Activated T-helper 17 cell treated with anti-CD3 and anti-CD28 coated beads, Interleukin-2, amount 50 U/mL, for 72 hours (primary cell): ENCODE data around the gene ARHGDIB. TPM values are rescaled to one million over a fixed set of nuclear protein-coding genes. Genes with fewer than 3 reads are reported as not detected.
A peak's percentile ranks its signal among the peaks of the same experiment; 100 is the strongest.

ENCODE experiments used
- ATAC-seq: fragments of 150-1000 bp; cut with Tn5 transposase; replicated peaks from 2 replicates; pipeline ENCODE4 v1.10.0; 2021; ENCODE audit warnings: mild to moderate bottlenecking, moderate library complexity
- H3K27ac Mint-ChIP-seq: one replicate; pipeline ENCODE4 v1.8.0; 2022; ENCODE audit warnings: mixed read lengths
- H3K27me3 Mint-ChIP-seq: one replicate; pipeline ENCODE4 v1.8.0; 2022; ENCODE audit warnings: mixed read lengths
- H3K36me3 Mint-ChIP-seq: one replicate; pipeline ENCODE4 v1.8.0; 2022; ENCODE audit warnings: low read depth, mild to moderate bottlenecking, mixed read lengths
- H3K4me1 Mint-ChIP-seq: one replicate; pipeline ENCODE4 v1.8.0; 2022; ENCODE audit warnings: mixed read lengths
- H3K4me3 Mint-ChIP-seq: one replicate; pipeline ENCODE4 v1.8.0; 2022; ENCODE audit warnings: mild to moderate bottlenecking, mixed read lengths
- H3K9me3 Mint-ChIP-seq: one replicate; pipeline ENCODE4 v1.8.0; 2022; ENCODE audit warnings: mixed read lengths
- total RNA-seq, 2 donors: library from RNA; stranded (reverse); gene quantifications; one replicate each; pipeline ENCODE4 v1.2.3, GENCODE V29; 2022

Gene ARHGDIB
- total RNA-seq, 2 donors from 2014 or later = 691 to 930 TPM

DNA sequence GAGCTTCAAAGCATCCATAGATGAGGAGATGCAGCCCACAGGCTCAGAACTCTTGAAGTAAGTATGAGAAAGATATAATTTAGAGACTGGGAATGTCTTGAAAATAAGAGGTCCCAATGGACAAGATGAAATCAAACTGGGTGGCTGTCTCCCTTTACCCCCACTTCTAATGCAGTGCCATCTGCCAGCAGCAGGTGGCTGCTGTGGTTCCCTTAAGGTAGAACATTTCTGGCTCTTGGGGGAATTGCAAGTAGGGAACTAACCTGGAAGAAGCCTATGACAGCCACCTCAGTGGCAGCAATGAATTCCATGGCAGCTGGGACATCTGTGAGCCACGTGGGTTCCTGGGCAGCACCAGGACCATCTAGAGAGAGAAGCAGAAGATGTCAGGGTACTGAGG lies 23.7 kb downstream of the ARHGDIB start:
- peak overlapping the region; percentile 53 for H3K27ac Mint-ChIP-seq
- no peaks in the 10 kb centered on the region for H3K9me3 Mint-ChIP-seq
- H3K4me1 Mint-ChIP-seq = peaks cover 21% of the 10 kb centered on the region
- no peaks in the 10 kb centered on the region for H3K27me3 Mint-ChIP-seq
- ATAC-seq = peak; percentile 59
- peaks cover 87% of the 10 kb centered on the region for H3K36me3 Mint-ChIP-seq
- H3K4me3 Mint-ChIP-seq = no peak overlapping the region

DNA sequence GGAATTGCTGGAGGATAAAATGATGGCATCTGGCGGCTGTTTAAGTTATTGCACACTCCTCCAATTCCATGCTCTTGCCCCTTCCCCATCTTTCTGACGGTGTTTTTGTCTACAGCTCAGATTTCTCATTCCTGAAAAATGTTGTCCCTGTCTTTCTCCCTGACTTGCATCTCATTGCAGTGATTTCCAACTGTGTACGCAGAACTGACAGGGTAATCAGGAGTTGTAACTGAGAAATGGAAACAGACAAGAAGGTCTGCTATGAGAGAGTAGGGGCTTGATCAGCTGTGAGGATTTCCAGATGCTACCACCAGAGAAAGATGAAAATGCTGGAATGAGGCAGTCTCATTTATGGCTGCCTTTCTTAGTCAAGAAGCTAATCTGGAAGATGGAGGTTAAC lies 24.4 kb downstream of the ARHGDIB start:
- Mint-ChIP-seq H3K4me1 (peaks cover 18% of the 10 kb centered on the region), H3K9me3 (no peaks in the 10 kb centered on the region), H3K27ac (peak overlapping the region; percentile 53), H3K4me3 (no peak overlapping the region), H3K36me3 (peaks cover 87% of the 10 kb centered on the region), H3K27me3 (no peaks in the 10 kb centered on the region)
- no peak for ATAC-seq

DNA sequence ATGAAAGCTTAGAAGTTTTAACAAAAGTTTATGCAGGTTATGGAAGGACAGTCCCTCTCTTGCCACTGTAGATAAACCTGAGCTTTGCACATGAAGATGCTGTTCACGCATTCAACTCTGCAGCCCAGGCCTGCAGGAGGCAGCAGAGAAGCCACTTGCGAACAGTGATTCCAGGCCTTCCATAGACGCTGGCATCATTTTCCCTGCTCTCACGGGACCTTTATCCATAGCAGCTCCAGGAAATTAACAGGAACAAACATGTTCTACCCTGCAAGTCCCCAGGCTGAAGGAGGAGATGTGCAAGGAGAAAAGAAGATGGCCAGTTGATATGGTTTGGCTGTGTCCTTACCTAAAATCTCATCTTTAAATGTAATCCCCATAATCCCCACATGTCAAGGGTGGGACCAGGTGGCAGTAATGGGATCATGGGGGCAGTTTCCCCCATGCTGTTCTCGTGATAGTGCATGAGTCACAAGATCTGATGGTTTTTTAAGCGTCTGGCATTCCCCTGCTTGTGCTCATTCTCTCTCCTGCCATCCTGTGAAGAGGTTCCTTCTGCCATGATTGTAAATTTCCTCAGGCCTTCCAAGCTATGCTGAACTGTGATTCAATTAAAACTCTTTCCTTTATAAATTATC lies 25.1 kb downstream of the ARHGDIB start:
- H3K4me1 Mint-ChIP-seq = peaks cover 16% of the 10 kb centered on the region
- ATAC-seq = no peak
- H3K27ac Mint-ChIP-seq = no peak overlapping the region
- no peaks in the 10 kb centered on the region for H3K9me3 Mint-ChIP-seq
- H3K4me3 Mint-ChIP-seq = no peak overlapping the region
- no peaks in the 10 kb centered on the region for H3K27me3 Mint-ChIP-seq
- H3K36me3 Mint-ChIP-seq = peaks cover 88% of the 10 kb centered on the region

DNA sequence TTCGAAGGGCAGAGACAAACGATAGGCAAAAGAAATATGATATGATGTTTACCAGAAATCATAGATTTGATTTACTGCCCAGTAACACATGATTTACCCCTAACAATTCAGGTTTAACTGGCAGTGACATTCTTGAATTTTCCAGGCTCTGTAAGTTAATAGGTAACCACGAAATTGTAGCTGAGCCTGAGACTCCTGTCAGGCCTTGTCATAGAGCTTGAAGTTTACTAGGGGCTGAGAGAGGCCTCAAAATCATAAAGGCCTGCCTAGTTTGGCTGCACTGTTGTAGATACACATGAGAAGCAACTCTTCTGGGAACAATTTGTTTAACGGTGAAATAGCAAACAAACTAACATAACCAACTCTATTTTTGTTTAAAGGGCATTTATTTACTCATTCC lies 26.4 kb downstream of the ARHGDIB start:
- no peaks in the 10 kb centered on the region for H3K27me3 Mint-ChIP-seq
- peaks cover 88% of the 10 kb centered on the region for H3K36me3 Mint-ChIP-seq

DNA sequence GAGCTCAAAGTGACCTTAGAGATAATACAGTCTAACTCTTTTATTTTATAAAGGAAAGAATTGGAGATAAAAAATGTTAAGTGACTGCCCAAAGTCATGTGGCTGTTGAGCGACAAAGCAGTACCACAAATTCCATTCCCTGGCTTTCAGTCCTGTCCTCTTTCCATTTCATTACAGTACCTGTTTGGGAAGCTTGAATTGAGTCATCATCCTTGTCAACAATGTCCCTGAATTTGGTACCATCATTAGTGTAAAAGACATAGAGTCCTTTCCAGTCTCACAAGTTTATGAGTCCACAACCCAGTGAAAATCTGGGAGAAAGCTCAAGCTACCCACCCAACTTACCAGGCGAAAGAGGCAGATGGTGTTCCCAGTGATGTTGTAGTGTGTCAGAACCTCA lies 26.9 kb downstream of the ARHGDIB start:
- H3K4me3 Mint-ChIP-seq = no peak overlapping the region
- H3K27ac Mint-ChIP-seq = no peak overlapping the region
- no peaks in the 10 kb centered on the region for H3K27me3 Mint-ChIP-seq
- peaks cover 15% of the 10 kb centered on the region for H3K4me1 Mint-ChIP-seq
- peaks cover 83% of the 10 kb centered on the region for H3K36me3 Mint-ChIP-seq
- H3K9me3 Mint-ChIP-seq = no peaks in the 10 kb centered on the region
- no peak for ATAC-seq

More for the DNA sequence above, 26.4 kb downstream of the ARHGDIB start:
- ATAC-seq = no peak
- H3K4me3 Mint-ChIP-seq = no peak overlapping the region
- H3K4me1 Mint-ChIP-seq = peaks cover 16% of the 10 kb centered on the region
- no peaks in the 10 kb centered on the region for H3K9me3 Mint-ChIP-seq
- H3K27ac Mint-ChIP-seq = no peak overlapping the region

DNA sequence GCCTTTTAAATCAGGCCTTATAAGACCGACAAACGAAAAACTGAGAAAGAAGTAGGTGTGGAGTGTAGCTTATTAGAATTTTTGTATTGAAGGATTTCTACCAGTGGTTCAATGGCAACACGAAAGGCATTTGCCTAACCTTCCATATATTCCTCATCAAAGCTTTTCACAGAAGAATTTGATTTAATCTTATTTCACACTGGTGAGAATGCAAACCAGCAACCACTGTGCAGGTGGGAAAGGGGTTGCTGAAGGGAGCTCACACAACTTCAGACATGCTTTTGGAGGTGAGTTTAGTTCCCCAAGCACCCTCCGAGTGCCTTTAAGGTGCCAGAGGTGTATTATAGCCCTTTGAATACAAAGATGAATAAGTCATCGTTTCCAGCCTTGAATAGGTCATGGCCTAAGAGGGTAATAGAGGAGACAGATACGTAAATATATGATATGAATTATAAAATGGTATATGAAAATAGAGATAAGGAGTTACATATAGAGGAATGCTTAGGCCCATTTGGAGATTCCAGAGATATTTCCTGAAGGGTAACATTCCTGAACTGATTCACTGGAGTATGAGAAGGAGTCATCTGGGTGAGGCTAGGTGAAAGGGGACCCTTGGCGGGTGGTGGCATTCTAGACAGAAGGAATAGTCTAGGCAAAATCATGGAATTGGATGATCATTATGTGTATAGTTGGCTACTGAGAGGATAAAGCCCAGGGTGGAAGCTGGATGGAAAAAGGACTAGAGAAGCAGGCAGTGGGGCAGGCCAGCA lies 29.4 kb downstream of the ARHGDIB start:
- no peak for ATAC-seq
- peaks cover under 1% of the 10 kb centered on the region for H3K4me1 Mint-ChIP-seq
- H3K27ac Mint-ChIP-seq = peak overlapping the region; percentile 0
- H3K4me3 Mint-ChIP-seq = no peak overlapping the region
- H3K9me3 Mint-ChIP-seq = no peaks in the 10 kb centered on the region
- H3K27me3 Mint-ChIP-seq = no peaks in the 10 kb centered on the region
- peaks cover 73% of the 10 kb centered on the region for H3K36me3 Mint-ChIP-seq

DNA sequence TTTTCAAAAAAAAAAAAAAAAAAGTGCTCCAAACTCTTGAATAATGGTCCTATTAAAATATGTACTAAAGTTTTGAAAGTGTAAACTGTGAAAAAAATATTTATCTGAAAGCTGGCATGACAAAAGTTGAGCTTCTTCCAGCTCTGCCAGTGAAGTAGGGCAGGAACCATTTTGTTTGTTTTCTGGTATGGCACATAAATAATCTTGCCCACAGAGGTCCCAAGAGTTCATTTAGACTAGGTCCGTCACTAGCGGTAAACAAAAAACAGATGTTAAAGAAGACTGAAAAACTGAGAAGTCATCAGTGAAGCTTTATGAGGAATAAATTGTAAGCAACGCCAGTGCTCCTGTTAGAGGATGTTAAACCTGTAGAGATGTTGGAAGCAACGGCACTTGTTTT lies 30.0 kb downstream of the ARHGDIB start:
- H3K9me3 Mint-ChIP-seq = no peaks in the 10 kb centered on the region
- ATAC-seq = no peak
- H3K4me1 Mint-ChIP-seq = no peaks in the 10 kb centered on the region
- no peaks in the 10 kb centered on the region for H3K27me3 Mint-ChIP-seq
- no peak overlapping the region for H3K27ac Mint-ChIP-seq
- peaks cover 69% of the 10 kb centered on the region for H3K36me3 Mint-ChIP-seq
- no peak overlapping the region for H3K4me3 Mint-ChIP-seq

DNA sequence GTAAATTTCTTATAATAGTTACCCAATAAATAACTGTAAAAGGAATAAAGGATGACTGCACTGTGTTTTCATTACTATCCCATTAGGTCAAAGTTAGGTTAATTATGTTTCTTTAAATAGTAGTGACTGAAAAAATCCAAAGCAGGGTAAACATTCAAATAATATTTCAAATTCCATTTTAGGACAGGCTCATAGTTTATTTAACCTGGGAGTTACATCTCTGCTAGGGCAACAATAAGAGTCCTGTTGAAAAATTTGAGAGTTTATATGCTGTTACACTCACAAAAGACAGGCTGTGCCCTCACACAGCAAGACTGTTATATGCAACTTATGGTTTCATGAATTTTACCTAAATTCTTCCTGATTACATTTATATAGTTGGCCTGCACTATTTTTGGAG lies 31.1 kb downstream of the ARHGDIB start:
- H3K4me3 Mint-ChIP-seq = no peak overlapping the region
- H3K27ac Mint-ChIP-seq = no peak overlapping the region
- H3K27me3 Mint-ChIP-seq = no peaks in the 10 kb centered on the region
- no peaks in the 10 kb centered on the region for H3K9me3 Mint-ChIP-seq
- H3K4me1 Mint-ChIP-seq = no peaks in the 10 kb centered on the region
- H3K36me3 Mint-ChIP-seq = peaks cover 63% of the 10 kb centered on the region
- ATAC-seq = no peak

DNA sequence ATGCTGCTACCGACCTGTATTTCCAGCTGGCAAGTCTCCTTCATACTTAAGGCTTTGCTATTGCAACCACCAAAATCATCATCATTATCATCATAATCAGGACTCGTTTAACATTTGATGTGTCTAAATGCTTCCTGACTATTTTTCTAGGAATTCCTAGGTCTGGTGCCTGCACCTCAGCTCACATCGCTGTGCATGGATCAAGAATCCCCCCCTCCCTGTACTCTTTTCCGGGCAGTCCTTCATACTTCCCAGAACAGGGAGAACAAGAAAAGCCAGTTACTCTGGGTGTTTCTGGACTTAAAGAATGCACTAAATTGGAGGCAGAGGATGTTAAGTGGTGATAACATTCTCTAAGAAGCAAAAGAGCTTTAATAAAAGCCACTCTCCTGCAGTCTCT lies 32.5 kb downstream of the ARHGDIB start:
- H3K36me3 Mint-ChIP-seq = peaks cover 49% of the 10 kb centered on the region
- no peak overlapping the region for H3K4me3 Mint-ChIP-seq
- no peak overlapping the region for H3K27ac Mint-ChIP-seq
- no peak for ATAC-seq
- peaks cover 2% of the 10 kb centered on the region for H3K4me1 Mint-ChIP-seq
- H3K9me3 Mint-ChIP-seq = no peaks in the 10 kb centered on the region
- no peaks in the 10 kb centered on the region for H3K27me3 Mint-ChIP-seq

DNA sequence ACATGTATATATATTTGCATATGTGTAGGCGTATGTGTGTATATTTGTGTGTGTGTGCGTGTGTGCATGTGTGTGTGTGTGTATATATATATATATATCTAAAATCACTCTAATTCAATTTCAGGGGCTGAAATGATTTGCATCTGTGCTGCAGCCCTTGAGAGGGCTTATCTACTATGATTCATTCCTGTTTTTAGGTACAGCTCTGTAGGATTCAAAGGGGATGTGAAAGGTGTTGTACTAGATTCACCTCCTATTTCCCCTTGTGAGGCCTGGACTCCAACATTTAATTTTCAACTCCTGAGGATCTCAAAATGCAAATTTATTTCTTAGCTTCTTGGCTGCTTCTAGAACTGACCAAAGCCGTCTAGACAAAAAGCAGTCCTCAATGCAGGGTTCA lies 34.1 kb downstream of the ARHGDIB start:
- no peak for ATAC-seq
- H3K9me3 Mint-ChIP-seq = no peaks in the 10 kb centered on the region
- peaks cover 34% of the 10 kb centered on the region for H3K36me3 Mint-ChIP-seq
- peaks cover 4% of the 10 kb centered on the region for H3K4me1 Mint-ChIP-seq
- no peaks in the 10 kb centered on the region for H3K27me3 Mint-ChIP-seq
- H3K27ac Mint-ChIP-seq = no peak overlapping the region
- H3K4me3 Mint-ChIP-seq = no peak overlapping the region

DNA sequence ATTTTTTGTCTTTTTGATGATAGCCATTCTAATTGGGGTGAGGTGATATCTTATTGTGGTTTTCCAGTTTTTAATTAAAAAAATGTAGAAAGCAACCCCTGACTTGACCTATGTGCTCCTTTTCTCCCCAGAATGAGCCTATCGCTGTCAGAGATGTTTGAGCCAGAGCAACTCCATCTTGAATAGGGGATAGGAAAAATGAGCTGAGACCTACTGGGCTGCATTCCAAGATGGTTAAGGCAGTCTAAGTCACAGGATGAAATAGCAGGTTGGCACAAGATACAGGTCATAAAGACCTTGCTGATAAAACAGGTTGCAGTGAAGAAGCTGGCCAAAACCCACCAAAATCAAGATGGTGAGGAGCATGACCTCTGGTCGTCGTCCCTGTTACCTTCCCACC lies 36.9 kb downstream of the ARHGDIB start:
- Mint-ChIP-seq H3K36me3 (peaks cover 25% of the 10 kb centered on the region), H3K9me3 (no peaks in the 10 kb centered on the region), H3K27me3 (no peaks in the 10 kb centered on the region), H3K4me1 (peaks cover 17% of the 10 kb centered on the region), H3K27ac (no peak overlapping the region), H3K4me3 (no peak overlapping the region)
- ATAC-seq = no peak

DNA sequence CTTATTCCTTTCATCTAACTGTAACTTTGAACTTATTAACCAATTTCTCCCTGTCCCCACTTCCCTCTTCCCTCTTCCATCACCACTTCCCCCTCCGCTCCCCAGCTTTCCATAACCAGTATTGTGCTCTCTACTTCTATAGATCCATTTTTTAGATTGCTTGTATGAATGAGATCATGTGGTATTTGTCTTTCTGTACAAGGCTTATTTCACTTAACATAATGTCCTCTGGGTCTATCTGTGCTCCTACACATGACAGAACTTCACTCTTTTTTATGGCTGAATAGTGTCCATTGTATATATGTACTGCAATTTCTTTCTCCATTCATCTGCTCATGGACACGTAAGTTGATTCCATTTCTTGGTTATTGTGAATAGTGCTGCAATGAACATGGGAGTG lies 37.5 kb downstream of the ARHGDIB start:
- Mint-ChIP-seq H3K36me3 (peaks cover 29% of the 10 kb centered on the region), H3K4me1 (peaks cover 17% of the 10 kb centered on the region), H3K4me3 (no peak overlapping the region), H3K27ac (no peak overlapping the region), H3K9me3 (no peaks in the 10 kb centered on the region), H3K27me3 (no peaks in the 10 kb centered on the region)
- no peak for ATAC-seq

DNA sequence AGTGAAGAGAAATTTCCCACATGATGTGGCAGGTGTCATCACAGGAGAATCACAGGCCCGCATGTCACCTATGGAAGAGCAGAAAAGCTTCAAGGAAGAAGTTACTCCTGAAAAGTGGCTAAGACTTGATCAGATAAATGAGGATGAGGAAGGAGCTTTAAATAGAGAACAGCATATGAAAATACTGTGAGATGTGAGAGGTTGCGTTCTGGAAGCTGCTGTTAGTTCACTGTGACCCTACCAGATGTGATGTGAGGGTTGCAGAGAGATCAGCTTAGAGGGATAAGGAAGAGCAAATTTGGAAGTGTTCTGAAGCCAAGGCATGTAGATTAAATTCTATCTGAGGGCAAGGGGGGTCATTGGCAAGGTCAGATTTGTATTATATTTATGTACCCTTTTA lies 40.2 kb downstream of the ARHGDIB start:
- H3K9me3 Mint-ChIP-seq = no peaks in the 10 kb centered on the region
- H3K27me3 Mint-ChIP-seq = no peaks in the 10 kb centered on the region
- H3K36me3 Mint-ChIP-seq = peaks cover 44% of the 10 kb centered on the region
- ATAC-seq = no peak
- peak overlapping the region; percentile 32 for H3K4me3 Mint-ChIP-seq
- peaks cover 17% of the 10 kb centered on the region for H3K4me1 Mint-ChIP-seq
- peak overlapping the region; percentile 25 for H3K27ac Mint-ChIP-seq

DNA sequence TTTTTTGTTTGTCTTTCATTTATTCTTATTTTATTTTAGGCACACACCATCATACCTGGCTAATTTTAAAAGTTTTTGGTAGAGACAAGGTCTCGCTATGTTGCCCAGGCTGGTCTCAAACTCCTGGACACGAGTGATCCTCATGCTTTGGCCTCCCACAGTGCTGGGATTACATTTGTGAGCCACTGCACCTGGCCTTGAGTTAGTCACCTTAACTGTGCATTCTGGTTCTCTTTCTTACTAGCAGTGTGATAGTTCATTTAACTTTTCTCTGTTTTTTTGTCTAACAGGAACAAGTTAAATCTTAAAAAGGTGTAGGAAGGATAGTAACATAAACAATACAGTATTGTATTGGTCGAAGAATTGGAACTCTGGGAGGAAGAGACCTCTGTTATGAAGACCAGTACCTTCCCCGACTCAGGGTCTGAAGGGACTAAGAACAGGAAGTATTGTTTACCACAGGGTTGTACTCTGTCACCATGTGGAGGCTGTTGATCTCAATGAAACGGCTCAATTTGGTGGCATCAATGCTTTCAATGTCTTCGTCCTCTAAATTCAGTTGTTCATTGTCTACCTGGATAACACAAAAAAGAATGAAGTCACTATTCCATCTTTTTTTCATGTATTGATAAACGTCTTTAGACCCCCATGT lies 40.8 kb downstream of the ARHGDIB start:
- Mint-ChIP-seq H3K36me3 (peaks cover 51% of the 10 kb centered on the region), H3K27ac (peak overlapping the region; percentile 25)

DNA sequence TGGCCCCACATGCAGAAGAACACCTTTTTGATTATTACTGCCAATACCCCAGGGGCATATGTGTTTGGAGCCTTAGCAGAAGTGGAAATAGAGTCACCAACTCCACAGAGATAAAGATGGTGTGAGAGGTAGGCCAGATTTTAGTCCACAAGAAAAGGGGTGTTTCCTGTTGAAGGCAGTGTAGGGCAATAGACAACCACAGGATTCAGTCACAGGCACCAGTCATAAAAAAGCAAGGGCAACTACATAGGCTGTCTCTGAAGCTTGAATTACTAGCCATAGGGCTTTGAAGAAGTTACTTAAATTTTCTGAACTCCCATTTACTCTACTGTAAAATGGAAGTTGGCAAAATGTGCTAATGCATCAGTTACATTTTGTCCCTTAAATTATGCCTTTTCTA lies 41.9 kb downstream of the ARHGDIB start:
- Mint-ChIP-seq H3K27ac (no peak overlapping the region), H3K27me3 (no peaks in the 10 kb centered on the region), H3K9me3 (no peaks in the 10 kb centered on the region), H3K36me3 (peaks cover 62% of the 10 kb centered on the region), H3K4me1 (peaks cover 17% of the 10 kb centered on the region), H3K4me3 (no peak overlapping the region)
- peak; percentile 39 for ATAC-seq

More for the DNA sequence above, 40.8 kb downstream of the ARHGDIB start:
- Mint-ChIP-seq H3K27me3 (no peaks in the 10 kb centered on the region), H3K4me3 (peak overlapping the region; percentile 32), H3K9me3 (no peaks in the 10 kb centered on the region), H3K4me1 (peaks cover 17% of the 10 kb centered on the region)
- peak; percentile 83 for ATAC-seq
